Thyroid gland (tissue), 4 donors: Measurements from ENCODE around the gene COL12A1.

Source experiments
- POLR2A ChIP-seq, 2 donors: fragments of 450-650 bp; IDR thresholded peaks; one replicate each; pipeline ENCODE4 v1.6.1; 2017; ENCODE audit warnings: antibody characterized with exemption in 2 of 2, mild to moderate bottlenecking in 2 of 2, moderate library complexity in 1 of 2
- TF ChIP-seq, protein P1 (sequence below), 6 experiments: fragments of 200-600 bp in 3 of 6; fragments of 450-650 bp in 3 of 6; sonication (generic) in 3 of 6; IDR thresholded peaks; one replicate each; pipeline ENCODE4 v1.5.1; 2016 to 2019; ENCODE audit warnings: antibody characterized with exemption in 6 of 6, mild to moderate bottlenecking in 2 of 6, inconsistent platforms in 1 of 6, moderate library complexity in 1 of 6

DNA sequence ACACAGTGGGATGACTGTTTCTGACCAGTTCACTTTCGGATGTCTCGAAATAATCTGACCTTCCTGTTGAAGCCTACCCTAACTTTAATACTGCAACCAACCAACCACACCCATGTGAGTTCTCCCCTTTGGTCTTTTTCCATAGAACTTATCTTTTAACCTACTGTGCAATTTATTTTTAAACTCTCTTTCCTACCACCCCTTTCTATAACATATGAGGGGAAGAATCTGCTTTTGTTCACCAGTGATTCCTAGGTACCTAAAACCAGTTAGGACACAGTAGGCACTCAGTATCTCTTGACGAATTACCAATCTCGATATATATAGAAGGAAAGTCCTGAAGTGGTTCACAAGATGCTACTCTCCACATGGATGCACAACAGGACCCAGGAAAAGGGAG is 30.8 kb upstream of the COL12A1 start:
- TF ChIP-seq, protein P1, sequence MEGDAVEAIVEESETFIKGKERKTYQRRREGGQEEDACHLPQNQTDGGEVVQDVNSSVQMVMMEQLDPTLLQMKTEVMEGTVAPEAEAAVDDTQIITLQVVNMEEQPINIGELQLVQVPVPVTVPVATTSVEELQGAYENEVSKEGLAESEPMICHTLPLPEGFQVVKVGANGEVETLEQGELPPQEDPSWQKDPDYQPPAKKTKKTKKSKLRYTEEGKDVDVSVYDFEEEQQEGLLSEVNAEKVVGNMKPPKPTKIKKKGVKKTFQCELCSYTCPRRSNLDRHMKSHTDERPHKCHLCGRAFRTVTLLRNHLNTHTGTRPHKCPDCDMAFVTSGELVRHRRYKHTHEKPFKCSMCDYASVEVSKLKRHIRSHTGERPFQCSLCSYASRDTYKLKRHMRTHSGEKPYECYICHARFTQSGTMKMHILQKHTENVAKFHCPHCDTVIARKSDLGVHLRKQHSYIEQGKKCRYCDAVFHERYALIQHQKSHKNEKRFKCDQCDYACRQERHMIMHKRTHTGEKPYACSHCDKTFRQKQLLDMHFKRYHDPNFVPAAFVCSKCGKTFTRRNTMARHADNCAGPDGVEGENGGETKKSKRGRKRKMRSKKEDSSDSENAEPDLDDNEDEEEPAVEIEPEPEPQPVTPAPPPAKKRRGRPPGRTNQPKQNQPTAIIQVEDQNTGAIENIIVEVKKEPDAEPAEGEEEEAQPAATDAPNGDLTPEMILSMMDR (IDR thresholded peaks at IDR 0.05), result no peak
- TF ChIP-seq POLR2A (IDR thresholded peaks at IDR 0.05), result no peak
